EL (cell line): ENCODE measurements around the gene DPM3.
"Not testable (repeated sequence)": the region's sequence is repeated elsewhere in the genome, so short reads cannot be mapped to it uniquely, and the experiment has no call there.

Experiments used
- DNase-seq: peaks from one replicate; pipeline ENCODE4 v3.0.0-alpha.2; 2016

DPM3 gene

DNA sequence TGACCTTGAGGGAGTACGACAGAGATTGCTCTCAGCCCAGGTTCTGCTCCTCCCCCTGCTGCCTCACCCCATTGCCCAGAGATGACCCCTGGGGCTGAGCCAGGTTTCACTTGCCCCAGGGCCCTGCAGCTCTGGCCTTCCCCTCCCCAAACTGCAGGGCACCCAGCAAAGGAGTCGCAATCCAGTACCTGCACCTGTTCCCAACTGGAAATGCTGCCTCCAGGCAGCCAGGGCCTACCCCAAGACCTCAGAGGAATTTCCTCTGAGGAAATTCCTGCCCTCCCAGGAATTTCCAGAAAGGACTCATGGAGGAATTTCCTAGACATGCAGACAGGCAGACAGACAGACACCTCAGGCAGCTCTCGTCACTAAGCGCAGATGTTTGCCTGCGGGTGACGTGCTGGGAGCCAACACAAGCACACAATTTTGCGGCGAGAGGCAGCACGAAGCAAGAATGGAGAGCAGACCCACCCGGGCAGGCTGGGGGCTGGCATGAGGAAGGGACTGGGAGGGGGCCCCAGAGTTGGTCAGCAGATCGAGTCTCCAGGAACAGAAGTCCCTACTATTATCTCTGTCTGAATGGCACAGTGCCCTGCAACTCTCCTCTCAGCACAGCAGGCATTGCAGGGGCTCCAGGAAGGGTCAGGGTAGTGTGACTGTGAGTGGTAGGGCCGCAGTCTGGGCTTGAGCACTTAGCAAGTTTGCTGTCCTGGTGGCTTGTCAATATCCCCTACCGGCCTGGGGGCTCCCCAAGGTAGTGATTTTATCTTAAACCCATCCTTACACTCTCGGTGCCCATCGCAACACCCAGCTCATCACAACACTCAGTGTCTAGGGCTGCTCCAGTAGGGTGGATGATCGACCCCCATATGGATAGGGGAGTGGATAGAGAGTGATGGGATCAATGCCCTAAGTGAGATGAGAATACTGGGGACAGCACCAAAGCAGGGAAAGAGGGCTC lies 15.5 kb downstream of the DPM3 start:
- DNase-seq, result peak; percentile 65

DNA sequence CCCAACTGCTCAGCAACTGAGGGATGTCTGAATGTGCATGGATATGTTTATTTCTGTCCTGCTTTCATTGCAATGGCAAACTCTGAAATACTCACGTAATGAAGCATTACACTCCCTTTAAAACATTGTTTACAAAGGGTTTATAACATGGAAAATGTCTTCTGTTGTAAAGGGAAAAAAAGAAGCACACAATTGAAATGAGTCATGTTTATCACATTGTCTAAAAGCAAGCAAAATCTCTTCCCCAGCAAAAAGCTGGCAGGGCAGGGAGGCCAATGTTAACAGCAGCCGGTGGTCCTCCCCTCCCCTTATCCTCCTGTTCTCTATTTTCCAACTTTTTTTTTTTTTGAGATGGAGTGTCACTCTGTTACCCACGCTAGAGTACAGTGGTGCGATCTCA lies 16.5 kb downstream of the DPM3 start:
- DNase-seq, result no peak

GRCh38 chr1:155122308-155122707 lies 18.0 kb downstream of the DPM3 start:
- DNase-seq, result no peak

DNA sequence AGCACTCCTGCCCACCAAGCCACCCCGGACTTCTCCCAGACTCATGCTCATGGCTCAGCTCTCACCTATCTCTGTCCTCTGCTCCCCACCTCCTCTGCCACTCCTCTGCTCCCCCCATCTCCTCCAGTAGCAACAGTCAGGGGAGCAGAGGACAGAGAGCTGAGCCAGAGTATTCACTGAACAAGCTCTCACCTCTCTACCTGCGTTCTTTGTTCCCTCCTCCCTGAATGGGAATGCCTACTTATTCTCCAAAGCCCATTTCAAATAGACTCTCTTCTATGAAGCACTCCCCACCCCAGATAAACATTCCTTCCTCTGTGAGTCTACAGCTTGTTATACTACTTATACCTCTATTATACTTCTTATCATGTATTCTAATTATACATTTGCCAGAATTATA lies 19.1 kb downstream of the DPM3 start:
- DNase-seq, result no peak

DNA sequence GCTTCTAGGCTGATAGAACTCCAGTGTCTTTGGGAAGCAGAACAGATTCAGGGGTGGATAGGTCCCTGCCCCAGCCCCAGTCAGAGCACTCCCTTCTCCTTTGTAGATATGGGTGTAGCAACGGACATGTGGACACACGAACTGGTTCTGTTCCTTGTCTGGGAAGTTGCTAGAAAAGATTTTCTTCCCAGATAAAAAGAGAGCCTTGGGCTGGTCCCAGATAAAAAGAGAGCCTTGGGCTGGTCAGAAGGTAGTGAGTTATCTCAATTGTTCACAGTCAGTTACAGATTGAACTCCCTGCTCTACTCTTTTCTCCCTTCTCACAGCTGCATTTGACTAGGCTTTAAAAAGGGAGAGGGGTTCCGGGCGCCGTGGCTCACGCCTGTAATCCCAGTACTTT lies 20.1 kb downstream of the DPM3 start:
- no peak for DNase-seq

- DNase-seq, result not testable (repeated sequence)
These were observed 22.2 kb downstream of the DPM3 start for GRCh38 chr1:155118090-155118489.

GRCh38 chr1:155117610-155118009 lies 22.7 kb downstream of the DPM3 start:
- no peak for DNase-seq

DNA sequence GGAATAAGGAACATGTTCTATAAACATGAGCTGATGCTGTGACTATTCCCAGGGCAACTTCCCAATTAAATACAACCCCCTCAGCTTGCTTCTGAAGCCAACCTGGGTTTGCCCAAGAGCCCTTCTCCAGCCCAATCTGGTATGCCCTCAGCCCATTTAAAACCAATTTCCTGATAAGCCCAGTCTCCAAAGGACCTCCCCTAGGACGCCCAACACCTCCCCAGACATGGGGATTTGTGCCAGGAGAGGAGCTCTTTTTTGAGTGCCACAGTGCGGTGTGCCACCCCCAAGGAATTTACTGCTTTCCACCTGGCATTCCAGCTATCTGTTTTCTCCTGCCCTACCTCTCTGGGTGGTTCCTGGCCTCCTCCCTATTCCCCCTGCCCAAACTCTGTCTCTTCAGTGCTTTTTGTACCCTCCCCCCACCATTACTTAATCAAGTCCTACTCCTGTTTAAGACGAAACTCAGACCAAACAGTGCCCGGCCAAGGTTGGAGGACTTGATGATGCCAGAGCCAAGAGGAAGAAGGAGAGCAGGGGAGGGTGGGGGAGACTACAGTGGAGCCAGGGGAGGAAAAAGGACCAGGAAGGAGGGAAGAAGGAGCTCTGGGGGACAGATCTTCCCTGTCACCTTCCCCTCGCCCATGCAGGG lies 24.1 kb downstream of the DPM3 start:
- DNase-seq, result no peak

DNA sequence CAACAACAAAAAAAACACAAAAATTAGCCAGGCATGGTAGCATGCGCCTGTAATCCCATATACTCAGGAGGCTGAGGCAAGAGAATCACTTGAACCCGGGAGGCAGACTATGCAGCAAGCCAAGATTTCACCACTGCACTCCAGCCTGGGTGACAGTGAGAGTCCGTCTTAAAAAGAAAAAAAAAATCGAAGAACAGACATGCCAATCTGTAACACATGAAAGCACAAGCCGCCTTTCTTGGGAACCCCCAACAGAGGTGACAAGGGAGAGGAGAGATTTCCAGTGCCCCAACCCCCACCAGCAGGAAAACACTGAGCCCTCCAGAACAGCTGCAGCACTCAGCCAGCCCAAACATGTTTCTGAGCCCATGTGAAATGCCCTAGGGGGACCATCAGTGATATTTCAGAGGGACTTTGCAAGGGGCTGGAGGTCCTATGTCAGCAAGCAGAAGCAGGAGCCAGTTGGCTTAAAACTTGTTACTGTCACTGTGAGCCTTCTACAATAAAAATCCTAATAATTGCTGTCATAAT lies 26.8 kb downstream of the DPM3 start:
- DNase-seq, result no peak

- no peak for DNase-seq
These were observed 29.5 kb downstream of the DPM3 start for GRCh38 chr1:155110826-155111225.

DNA sequence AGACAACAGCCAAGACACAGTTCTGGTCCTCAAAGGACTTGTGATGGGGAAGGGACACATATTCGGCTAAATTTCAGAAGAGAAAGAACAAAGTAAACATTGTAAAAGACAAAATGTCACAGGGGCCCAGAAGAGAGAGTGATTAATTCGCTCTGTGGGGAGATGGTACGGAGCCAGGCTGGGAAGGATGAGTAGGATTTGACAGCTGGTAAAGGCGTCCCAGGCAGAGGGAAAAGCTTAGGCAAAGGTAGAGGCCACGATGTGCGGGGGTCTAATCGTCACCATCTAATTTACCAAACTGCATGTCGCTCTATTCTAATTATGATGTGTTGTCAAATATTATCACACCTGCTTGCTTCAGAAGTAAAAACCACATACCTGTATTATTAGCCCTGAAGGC lies 29.9 kb downstream of the DPM3 start:
- DNase-seq, result no peak

DNA sequence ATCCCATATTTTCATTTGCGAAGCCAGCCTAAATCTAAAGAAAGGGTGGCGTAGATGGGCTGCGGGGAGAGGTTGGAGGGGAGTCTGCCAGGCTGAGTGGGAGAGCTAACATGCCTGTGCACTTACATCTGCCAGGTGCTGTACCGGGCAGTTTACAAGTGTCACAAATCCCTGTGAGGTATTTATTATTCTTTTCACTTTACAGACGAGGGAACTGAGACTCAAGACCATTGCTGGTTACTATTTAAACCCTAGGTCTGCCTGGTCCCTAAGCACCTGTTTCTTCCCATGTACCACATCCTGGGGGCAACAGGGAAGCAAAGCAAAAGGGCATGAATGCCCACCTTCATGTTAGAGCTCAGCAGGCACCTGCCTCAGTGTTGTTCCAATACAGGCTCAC lies 32.0 kb downstream of the DPM3 start:
- DNase-seq, result no peak

DNA sequence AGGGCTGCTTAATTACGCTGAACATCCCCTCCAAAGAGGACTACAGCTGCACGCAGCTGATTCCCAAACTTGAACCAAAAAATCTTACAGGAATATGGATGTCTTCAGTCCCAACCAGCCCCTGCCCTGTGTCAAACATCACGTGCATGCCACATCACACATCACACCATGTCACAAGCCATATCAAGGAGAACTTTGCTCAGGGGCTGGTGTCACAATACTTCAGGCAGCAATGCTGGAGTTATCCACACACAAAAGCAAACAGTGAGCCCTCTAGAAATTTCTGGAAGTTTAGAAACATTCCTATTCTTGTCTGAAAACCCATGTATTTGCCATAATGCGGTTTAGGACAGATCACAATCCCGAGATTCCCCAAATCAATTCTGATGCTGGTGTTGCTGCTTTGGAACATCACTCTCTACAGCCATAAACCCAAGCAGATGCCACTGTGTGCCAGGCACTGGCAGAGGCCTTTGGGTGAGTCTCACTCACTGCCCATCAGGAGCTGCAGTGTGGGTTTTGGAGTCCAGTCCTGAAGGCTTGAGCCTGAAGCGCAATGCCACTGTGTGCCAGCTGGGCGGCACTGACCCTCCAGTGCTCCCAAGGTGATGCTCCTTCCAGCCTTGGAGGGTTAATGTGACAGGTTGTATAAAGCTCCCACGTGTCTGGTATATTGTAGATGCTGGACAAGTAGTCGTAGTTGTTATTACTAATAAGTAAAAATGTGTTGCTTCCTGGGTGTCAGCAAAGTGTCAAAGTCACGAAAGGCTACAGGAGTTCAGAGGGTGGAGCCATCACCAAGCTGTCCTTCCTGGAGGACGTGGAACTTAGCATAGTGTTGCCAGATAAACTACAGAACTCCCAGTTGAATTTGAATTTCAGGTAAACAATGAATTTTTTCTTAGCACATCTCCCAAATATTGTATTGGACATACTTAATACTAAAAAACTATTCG lies 32.7 kb downstream of the DPM3 start:
- DNase-seq, result no peak

DNA sequence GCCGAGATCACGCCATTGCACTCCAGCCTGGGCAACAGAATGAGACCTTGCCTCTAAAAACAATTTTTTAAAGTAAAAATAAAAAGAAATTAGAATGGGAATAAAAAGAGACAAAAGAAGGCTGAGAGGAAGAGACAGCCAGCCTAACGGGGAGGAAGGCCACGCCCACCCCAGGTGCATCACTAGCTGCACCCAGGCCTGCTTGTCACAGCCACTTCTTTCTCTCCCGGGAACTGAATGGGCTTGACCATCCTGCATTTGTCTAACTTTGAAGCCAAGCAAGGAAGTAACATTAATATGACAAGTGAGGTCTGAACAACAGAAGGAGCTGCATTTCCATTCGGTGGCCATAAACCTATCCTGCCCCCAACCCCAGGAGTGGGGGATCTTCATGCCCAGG lies 33.5 kb downstream of the DPM3 start:
- no peak for DNase-seq

DNA sequence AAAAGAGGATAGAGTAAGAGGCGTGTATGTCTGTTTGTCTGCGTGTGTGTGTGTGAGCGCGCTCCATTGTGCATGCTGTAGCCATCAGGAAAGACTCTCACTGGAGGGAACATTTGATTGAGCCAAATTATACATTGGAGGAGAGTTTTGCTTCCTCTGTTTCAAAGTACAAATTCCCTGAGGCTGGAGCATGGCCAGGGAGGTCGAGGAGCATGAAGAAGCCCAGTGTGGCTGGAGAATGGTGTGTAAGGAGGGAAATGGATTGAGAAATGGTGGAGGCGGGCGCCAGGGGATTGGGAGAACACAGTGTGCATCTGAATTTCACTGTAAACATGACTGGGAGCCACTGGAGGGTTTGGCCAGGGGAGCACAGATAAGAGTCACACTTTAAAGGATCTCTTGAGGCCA lies 34.7 kb downstream of the DPM3 start:
- DNase-seq, result no peak

DNA sequence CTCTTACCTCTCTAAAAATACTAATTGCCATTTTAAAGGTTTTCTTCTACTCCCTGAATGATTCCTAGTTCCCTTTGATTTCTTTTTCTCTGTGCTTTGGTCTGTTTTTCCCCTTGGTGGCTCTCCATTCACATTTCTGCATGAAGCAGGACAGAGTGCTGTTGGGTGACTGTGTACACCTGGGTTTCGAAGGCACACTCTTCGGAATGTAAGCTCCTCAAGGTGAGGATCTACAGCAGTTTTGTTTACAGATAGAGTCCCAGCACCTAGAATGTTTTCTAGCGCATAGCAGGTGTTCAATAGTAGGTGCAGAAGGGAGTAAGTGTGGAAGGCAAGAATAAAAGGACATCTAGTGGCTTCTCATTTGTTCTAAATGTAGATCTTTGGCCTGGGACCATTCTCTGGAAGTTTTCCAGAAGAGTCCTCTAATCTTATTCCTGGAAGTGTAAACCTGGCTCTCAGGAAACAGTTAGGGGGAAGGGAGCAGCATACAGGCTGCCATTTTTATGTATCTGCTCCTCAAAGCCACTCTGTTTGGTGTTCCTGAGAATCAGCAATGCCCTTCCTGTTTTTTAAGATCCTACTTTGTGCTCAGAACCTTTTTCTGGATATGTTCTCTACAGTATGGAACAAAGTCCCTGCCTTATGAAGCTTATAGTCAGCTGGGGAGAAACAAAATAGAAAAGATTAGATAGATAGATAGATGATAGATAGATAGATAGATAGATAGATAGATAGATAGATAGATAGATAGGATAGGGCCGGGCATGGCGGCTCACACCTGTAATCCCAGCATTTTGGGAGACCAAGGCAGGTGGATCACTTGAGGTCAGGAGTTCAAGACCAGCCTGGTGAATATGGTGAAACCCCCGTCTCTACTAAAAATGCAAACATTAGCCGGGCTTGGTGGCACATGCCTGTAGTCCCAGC lies 35.5 kb downstream of the DPM3 start:
- no peak for DNase-seq

GRCh38 chr1:155103325-155103724 lies 37.0 kb downstream of the DPM3 start:
- no peak for DNase-seq

GRCh38 chr1:155099331-155099730 lies 41.0 kb downstream of the DPM3 start:
- no peak for DNase-seq

DNA sequence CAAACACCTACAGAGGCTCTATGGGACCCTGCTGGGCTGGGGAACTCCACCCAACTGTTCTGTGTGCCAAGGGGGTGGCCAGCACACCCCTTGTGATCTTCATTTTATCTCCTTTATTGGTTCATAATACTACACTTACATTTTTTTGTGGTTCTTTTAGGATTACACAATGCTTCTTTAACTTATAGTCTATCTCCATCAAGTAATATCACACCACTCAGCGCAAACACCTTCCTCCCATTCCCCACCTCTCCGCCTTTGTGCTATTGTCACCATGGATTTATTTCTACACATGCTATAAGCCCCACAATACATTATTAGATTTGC lies 45.7 kb downstream of the DPM3 start:
- DNase-seq, result no peak

- peak; percentile 43 for DNase-seq
These were observed 46.3 kb downstream of the DPM3 start for GRCh38 chr1:155093911-155094621.

DNA sequence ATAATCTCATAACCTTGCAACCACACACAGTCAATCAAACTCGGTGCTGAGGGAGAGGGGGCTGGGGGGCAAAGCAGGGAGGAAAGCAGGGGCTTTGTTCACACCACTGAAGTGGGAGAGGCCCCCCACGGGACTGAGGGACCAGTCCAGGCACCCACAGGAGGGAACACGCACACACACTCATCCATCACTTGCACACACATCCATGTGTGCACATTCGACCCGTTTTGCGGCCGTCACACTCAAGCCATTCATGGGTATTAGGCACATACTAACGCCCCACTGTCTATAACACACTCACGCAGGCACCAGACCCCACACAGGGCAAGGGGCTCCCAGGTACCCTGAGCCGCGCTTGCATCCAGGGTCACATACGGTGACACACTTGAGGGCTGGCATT lies 47.7 kb downstream of the DPM3 start:
- DNase-seq, result no peak
